GM18499 (cell line): ENCODE results near the gene GJB2.
"Not testable (repeated sequence)": the region's sequence is repeated elsewhere in the genome, so short reads cannot be mapped to it uniquely, and the experiment has no call there.

ENCODE experiments used
- ATAC-seq: cut with Tn5 transposase; IDR thresholded peaks from one replicate; pipeline ENCODE4 v1.9.1; 2021; ENCODE audit warnings: moderate number of reproducible peaks; ENCODE audit not compliant: insufficient read depth, unreplicated experiment

Gene GJB2

DNA sequence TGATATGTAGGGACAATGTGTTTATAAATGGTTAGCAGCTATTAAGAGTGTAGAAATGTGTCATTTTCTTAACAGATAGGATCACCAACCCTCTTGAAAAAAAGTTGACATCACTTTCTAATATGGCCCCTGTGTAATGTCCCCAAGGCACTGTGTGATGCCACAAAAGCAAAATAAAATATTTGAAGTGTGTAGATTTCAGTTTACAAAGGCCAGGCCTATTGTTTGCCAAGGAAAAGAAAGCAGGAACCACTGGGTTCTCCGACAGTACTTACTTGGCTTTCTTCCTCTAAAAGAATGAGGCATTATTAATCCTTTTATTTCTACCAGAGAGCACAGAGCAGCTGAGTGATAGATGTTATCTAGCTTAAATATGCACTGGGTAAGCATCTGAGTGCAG lies 21.4 kb downstream of the GJB2 start:
- no peak for ATAC-seq

DNA sequence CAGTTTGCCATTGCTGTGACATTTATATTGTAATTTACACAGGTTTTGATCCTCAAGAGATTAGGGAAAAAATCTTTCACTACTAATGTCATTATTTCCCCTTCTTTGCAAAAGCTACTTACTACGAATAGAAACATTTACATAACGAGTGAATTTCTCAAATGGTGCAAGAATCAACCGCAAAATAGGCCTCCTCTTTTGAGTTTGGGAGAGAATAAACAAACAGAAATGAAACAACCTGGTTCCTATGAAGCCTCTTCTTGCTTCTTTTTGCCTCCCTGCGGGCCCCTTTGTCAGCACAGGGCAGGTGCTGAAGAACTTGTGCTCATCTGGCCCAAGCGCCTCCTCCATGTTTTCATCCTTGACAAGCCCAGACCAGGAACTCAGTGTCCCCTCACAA lies 21.8 kb downstream of the GJB2 start:
- ATAC-seq: no peak

DNA sequence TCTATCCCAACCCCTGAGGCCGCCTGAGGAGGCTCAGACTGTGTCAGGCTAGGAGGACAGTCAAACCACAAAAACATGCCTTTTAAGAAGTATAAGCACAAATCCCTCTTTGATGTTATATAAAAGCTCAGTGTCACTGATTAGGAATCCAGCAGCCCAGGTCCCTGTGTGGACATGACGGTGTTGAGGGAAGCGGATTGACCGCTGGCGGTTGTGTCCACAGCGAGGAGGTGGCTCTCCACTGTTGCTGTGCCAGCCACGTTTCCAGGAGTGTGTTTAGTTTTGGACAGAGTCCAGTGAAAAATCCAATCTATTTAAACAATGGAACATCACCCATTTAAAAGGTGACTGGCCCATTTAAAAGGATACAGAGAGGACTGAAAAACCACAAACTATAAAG lies 24.3 kb downstream of the GJB2 start:
- ATAC-seq: no peak

DNA sequence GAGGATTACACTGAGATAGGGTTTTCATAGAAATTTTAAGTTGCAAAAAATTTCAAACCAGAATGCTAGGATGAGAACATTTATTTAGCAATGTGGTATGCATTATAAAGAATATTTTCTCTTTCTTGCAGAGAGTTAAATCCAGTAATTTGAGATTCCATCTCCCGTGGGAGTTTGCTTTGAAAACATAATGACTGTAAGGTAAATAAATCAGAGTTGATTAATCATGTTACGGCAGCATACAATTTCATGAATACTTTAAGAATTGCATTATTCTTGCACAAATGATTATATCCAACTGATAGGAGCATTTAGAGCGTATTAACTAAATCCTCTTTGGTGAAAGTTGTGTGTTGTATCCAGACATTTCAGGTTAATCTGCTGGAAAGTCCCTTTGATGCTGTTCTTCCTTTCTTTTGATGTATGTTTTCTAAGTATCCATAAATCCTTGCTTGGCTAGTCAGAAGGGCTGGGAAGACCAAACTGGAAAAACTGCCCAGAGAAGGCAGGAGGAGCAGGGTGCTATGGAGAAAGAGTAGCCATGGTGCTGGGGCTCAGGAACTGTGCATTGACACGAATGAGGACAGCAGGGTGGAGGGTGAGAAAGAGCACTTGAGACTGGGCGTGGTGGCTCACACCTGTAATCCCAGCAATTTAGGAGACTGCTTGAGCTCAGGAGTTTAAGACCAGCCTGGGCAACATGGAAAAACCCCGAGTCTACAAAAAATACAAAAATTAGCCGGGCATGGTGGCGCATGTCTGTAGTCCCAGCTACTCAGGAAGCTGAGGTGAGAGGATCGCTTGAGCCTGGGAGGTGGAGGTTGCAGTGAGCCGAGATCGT lies 27.1 kb downstream of the GJB2 start:
- ATAC-seq: no peak

DNA sequence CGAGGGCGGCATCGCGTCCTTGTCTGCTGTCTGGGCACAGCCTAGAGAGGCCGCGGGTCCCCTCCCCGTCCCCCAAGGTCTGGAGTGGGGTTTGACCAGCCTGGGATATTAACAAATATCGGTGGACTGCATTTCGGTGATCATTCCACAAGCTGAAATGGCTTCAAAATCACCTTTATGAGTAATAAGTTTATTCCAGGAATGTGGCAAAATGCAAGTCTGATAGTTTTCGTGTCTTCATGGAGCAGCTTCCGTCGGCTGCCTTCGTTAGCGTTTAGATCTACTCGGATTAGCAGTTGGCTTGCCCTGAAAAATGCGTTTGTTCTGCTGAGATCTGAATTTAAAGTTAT lies 30.8 kb downstream of the GJB2 start:
- ATAC-seq: no peak

DNA sequence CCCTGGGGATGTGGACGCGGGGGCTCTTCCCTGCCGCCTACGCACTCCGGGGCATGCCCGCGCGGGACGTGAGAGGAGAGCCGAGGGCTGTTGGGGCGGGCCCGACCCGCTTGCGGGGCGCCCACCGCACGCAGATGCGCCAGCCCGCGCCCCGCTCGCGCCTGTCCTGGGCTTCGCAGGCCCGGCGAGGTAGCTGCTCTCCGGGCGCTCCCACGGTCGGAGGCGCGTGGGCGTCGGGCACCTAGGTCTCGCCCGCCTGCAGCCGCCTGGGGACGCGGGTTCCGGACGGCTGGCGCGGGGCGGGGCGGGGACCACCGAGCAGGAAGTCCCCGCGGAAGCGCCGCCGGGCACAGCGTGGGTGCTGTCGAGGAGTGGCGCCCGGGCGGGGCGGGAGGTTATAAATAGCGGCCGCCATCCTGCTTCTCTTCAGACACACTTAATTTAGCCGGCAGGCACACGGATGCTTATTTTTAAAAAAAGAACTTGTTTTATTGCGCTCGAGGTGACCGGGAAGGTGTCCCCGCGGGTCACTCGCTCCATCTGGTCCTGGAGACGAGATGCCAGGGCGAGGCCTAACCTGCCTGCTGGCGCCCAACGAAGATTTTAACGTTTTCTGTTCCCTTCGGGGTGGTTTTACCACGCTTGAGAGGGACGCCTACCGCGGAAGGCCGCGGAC lies 31.3 kb downstream of the GJB2 start:
- no peak for ATAC-seq

DNA sequence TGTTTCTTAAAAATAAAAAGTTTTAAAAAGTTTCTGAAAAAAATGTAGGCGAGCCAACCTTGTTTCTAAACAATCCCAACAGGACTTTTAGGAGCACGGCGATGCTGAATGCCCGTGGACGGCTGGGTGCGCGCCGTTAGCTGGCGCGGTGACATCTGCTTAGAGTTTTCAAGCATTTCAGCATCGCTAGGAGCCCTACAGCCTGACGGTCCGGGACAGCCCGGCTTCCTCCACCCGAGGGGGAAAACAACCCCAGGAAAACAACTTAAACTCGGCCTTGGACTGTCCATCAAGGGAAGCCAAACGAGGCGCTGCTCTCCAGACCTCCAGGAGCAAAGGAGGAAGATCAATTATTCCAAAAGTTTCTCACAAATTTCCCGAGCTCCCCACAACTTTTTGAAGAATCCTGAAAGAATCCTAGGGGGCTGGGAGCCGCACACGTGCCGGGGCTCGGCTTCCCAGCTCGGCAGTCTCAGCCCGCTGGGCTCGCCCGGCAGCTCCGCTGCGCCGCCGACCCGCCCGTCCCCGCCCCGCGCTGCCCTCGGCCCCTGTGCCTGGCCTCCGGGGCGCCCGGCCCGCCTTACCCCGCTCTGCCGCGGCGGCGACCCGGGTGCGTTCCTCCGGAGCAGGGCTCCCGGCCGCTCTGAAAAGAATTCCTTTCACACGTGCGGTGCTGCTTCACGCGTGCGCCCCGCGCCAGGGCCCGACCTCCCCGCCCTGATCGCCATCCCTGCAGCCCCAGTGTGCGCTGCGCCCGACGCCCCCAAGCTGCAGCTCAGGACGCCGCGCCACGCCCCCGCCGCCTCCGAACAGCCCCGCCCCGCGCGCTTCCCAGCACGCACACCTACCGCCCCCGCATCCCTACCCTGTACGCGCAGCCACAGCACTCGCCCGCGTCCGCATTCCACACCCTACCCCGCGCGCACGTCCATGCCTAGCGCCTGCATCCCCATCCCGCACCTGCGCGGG lies 32.1 kb downstream of the GJB2 start, which contains the start of gene GJA3:
TSS of gene GJA3 (minus strand) at position 747 of the 969 bp plus-strand sequence. CDS start 17,764 bp downstream, outside the sequence.
- no peak for ATAC-seq

DNA sequence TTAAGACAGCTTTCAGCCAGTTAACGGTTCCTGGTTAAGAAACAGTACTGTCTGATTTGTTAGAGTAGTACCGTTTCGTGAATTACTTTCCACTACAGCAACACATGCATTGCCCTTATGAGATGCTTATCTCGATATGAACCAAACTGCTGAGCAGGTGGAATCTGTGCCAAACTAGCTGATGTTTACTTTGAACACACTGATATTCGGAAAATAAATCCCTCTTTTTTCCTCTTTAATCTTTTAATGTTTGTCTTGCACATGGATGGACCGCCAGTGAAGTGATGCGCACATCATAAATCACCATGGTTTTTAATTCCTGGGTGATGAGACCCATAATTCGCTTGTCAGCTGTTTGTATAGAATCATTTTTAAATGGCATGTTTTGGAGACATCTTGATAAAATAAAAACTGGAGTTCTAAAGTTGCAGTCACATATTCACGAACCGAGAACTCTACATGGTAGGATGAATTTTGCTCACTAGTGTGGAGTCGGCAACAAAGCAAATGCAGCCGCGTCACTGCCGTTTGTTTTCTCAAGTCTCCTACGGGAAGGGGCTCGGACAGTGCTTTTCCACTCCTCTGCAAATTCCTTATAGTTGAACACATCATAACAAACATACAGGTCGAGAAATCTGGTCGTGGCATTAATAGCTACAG lies 33.0 kb downstream of the GJB2 start:
- no peak for ATAC-seq

DNA sequence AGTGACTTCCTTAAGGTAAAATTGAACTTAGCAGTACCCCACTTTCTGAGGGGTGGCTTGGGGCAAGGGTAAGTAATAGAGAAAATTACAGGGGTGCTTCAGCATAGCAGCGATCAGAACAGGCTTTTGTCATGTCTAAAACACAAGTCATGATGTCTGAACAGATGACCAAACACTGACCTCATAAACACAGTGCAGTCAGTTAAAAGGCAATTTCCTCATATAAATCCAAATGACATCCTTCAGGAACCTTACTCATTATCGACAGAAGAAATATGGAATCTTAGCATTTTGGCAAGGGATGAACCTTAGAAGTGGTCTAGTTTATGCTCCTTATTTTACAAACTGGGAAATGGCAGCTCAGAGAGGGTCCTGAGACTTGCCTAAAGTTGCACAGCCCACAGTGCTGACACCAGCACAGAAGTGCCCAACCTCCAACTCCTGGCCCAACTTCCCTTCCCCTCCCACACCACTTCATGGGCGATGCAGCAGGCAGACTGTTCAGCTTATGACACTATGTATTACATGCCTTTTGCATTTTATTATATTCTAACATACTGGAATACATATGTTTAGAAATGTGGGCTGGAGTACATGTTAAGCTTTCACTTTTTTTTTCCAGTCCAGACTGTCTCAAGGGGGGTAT lies 35.5 kb downstream of the GJB2 start:
- no peak for ATAC-seq

DNA sequence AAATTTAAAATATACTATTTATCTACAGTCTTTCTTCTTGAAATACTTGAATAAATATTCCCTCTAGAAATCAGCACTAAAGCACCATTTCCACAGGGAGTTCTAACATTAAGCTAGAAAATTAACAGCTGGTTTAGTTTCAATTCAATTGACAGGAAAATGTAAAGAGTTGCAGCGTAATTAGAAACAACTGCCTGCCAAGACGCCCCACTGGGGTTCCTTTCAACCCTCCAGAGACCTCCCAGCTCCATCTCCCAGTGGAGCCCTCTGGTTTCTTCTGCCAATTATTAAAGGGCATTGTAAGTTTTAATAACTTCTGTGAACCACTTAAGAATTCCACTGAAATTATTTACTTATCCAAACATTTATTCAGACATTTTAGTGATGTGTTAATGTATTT lies 36.0 kb downstream of the GJB2 start:
- no peak for ATAC-seq

DNA sequence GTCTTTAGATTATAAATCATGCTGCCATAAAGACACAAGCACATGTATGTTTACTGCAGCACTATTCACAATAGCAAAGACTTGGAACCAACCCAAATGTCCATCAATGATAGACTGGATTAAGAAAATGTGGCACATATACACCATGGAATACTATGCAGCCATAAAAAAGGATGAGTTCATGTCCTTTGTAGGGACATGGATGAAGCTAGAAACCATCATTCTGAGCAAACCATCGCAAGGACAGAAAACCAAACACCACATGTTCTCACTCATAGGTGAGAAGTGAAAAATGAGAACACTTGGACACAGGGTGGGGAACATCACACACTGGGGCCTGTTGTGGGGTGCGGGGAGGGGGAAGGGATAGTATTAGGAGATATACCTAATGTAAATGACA lies 39.4 kb downstream of the GJB2 start:
- ATAC-seq: not testable (repeated sequence)

DNA sequence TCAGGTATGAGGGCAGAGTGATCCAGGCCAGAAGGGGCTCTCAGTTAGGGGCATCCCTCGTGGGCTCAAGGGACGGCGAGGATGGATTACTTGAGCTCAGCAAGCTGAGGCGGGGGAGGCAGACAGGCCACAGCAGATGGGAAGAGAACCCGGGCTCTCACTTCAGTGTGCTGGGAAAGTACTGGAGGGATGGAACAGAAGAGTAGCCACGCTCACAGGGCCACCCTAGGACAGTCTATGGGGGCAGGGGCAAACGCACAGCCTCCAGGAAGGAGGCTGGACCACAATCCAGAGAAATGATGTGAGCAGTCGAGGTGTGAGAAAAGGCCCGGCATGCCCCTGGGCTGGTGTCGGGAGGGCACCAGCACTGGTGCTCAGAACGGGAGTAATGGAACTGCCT lies 41.1 kb downstream of the GJB2 start:
- ATAC-seq: no peak

DNA sequence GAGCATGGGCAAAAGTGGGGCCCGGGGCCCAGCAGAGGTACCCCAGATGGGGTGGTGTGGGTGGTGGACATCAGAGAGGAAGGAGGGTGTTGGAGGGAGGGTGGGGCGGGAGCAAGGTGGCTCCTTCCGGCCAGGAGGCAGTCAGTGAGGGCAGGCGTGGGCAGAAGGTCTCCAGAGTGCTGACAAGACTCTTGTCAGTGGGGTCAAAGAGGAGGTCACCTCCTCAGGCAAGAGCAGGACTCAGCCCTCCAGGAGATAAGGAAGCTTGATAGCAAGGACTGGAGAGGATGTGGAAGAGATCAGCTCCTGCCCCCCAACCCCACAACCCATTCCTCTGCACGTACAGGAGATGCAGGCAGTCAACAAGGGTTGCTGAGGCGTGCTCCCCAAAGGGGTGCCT lies 41.7 kb downstream of the GJB2 start:
- ATAC-seq: no peak

DNA sequence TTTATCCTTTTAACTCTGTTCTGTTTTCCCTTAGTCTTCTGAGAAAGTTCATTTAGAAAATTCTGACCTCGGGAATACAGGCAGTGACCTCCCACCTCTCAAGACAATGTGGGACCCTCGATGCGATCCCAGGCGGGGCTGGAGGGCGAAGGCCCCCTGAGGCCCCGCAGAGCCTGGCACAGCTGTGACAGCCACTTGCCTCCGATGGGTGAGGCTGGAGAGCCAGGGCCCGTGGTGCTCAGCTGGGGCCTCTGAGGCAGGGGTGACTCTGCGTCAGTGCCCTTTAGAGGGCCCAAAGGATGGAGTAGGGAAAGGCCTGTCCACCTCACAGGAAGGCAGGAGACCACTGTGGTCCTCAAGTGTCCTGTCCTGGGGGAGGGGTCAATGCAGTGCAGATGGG lies 42.2 kb downstream of the GJB2 start:
- ATAC-seq: no peak

DNA sequence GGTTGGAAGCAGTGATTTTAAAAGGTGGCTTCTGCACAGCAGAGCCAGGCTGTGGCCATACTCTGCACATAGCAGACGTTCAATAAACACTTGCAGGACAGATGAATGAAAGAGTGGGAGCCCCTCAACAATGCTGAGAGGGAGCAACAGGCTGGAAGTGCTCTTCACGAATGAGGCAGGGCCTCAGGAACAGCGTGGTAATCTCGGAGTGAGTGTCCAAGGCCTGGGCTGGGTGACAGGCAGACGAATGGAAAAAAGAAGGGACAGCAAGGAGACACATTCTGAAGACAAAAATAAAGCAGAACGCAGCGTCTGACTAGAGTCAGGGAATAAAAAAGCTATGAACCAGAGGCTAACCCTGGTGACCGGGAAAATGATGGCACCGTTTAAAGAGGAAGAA lies 43.0 kb downstream of the GJB2 start:
- no peak for ATAC-seq

DNA sequence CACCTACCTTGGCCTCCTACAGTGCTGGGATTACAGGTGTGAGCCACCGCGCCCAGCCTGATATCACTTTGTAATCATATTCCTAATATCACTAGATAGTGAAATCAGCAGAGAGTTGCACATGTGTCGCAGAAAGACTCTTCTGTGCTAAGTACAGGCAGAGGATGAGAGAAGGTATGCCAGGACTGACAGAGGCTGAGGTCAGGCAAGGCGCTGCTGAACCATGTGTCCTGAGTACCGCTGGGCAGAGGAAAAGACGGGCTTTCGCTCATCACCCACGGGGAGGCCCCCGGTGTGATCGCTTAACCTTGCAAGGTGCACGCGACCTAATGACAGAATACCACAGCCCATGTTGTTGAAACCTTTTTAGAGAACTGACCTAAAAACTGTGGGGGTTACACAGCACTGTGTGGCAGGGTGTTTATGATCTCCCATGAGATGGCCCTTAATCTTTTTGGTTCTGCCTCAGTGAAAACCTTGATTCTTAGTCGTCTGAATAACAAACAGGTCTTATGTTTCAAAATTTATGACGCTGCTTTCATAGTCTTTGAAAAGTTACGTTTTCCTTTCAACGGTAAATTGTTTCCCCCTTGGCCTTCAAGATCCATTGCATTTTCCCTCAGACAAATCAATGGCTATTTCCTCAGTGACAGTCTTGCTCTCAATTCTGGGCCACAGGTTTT lies 44.1 kb downstream of the GJB2 start:
- ATAC-seq: no peak

DNA sequence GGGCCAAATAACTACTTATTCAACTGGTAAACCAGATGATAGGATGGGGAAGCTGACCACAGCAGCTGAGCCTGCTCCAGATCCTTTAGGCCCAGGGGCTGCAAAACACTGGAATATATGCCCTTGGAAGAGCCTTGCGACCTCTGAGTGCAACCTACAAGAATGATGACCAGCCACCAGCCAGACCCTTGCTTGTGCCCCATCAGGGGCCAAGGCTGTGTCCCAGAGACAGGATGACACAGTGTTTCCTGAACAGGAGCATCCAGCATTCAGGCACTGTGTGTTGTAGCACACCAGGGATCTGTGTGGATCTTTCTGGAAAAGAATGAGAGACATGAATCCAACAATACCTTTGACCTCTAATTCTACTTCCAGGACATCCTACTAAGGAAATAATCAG lies 46.4 kb downstream of the GJB2 start:
- ATAC-seq: no peak

DNA sequence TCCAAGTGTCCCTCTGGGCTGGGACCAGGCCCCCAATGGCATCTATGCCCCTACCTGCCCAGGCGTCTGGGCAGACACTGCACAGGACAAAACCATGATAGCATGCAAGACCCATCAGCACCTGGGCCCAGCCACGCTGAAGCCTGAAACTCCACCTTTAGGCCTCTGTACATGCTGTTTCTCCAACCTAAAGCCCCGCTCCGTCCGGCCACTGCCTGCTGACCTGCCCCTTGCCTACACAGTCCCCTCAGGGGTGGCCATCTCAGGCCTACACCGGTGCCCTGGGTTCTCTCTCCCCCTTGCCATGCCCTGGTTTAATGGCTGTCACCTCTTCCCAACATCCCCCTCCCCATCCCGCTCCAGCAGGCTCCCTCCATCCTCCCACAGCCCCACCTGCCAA lies 47.2 kb downstream of the GJB2 start:
- ATAC-seq: no peak

DNA sequence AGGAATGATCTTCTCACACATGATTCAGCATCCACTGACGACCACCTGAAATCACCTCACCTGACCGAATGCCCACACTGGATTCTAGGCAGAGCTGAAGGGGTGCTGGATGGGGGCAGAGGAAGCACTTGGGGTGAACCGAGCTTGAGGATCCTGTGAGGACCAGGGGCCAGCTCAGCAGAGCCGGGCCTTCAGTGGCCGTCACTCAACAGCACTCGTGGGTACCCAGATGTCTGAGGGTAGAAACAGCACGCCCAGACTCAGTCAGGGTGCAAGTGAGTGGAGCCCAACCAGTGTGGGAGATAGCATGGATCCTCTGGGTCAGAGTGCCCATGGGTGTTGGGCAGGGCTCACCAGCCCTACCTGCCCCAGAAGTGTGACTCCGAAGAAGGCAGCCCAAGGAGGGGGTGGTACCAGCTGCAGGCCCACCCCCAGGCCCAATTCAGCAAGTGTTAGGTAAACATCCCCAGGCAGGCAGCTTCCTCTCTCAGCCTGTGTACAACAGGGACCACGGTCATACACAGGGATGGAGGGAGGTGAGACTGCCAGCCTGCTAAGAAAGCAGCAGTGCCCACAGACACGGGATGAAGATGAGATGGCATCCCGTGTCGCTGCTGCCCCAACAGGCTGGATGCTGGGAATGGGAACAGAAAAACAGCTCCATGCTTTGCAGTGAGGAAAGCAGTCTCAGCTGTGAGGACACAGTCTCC lies 48.4 kb downstream of the GJB2 start:
- no peak for ATAC-seq
